ENCODE data around the gene UFD1.

- TF ChIP-seq, protein P1, sequence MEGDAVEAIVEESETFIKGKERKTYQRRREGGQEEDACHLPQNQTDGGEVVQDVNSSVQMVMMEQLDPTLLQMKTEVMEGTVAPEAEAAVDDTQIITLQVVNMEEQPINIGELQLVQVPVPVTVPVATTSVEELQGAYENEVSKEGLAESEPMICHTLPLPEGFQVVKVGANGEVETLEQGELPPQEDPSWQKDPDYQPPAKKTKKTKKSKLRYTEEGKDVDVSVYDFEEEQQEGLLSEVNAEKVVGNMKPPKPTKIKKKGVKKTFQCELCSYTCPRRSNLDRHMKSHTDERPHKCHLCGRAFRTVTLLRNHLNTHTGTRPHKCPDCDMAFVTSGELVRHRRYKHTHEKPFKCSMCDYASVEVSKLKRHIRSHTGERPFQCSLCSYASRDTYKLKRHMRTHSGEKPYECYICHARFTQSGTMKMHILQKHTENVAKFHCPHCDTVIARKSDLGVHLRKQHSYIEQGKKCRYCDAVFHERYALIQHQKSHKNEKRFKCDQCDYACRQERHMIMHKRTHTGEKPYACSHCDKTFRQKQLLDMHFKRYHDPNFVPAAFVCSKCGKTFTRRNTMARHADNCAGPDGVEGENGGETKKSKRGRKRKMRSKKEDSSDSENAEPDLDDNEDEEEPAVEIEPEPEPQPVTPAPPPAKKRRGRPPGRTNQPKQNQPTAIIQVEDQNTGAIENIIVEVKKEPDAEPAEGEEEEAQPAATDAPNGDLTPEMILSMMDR (IDR thresholded peaks at IDR 0.05) = no peak
- no peak for TF ChIP-seq ZFX (IDR thresholded peaks at IDR 0.05; ENCODE audit: borderline replicate concordance)
Observed at GRCh38 chr22:19480173-19480568, 1.2 kb upstream of the UFD1 start.

All from 22Rv1 (cell line).